CD4-positive, alpha-beta T cell treated with Interferon gamma for 1 hour (primary cell): ENCODE results near the gene IFNK.

Experiments
- DNase-seq: peaks from one replicate; pipeline ENCODE4 v3.0.0-alpha.2; 2020

Gene IFNK

GRCh38 chr9:27539479-27540441, 15.7 kb downstream of the IFNK start:
- no peak for DNase-seq

- no peak for DNase-seq
Measured at GRCh38 chr9:27540502-27540901, 16.4 kb downstream of the IFNK start.

GRCh38 chr9:27541740-27542139, 17.6 kb downstream of the IFNK start:
- DNase-seq = no peak

- DNase-seq = no peak
Measured at GRCh38 chr9:27542508-27542907, 18.4 kb downstream of the IFNK start.

GRCh38 chr9:27545471-27545870, 21.4 kb downstream of the IFNK start:
- DNase-seq = no peak

- DNase-seq = no peak
Measured at GRCh38 chr9:27548055-27548741, 24.1 kb downstream of the IFNK start.

GRCh38 chr9:27549196-27549755, 25.2 kb downstream of the IFNK start:
- no peak for DNase-seq

GRCh38 chr9:27554712-27555111, 30.6 kb downstream of the IFNK start:
- no peak for DNase-seq

GRCh38 chr9:27556470-27556869, 32.4 kb downstream of the IFNK start:
- no peak for DNase-seq

GRCh38 chr9:27558307-27558706, 34.2 kb downstream of the IFNK start:
- DNase-seq = no peak

- no peak for DNase-seq
Measured at GRCh38 chr9:27560457-27560856, 36.4 kb downstream of the IFNK start.

- no peak for DNase-seq
Measured at GRCh38 chr9:27561685-27562084, 37.6 kb downstream of the IFNK start.

- DNase-seq = no peak
Measured at GRCh38 chr9:27563738-27564430, 39.8 kb downstream of the IFNK start.

GRCh38 chr9:27564670-27565069, 40.6 kb downstream of the IFNK start:
- DNase-seq = no peak

GRCh38 chr9:27565696-27566095, 41.6 kb downstream of the IFNK start:
- DNase-seq = no peak

GRCh38 chr9:27566118-27566517, 42.0 kb downstream of the IFNK start:
- DNase-seq = no peak

GRCh38 chr9:27569406-27569805, 45.3 kb downstream of the IFNK start:
- no peak for DNase-seq

GRCh38 chr9:27571011-27571410, 46.9 kb downstream of the IFNK start:
- no peak for DNase-seq

GRCh38 chr9:27572061-27572460, 48.0 kb downstream of the IFNK start:
- DNase-seq = no peak

- peak; percentile 83 for DNase-seq
Measured at GRCh38 chr9:27572566-27572917, 48.5 kb downstream of the IFNK start.

GRCh38 chr9:27572918-27573633, 49.0 kb downstream of the IFNK start, which contains the start of gene C9orf72:
Gene C9orf72, minus strand, starts transcription at chr9:27573481. Its CDS starts 6,361 bp downstream, at chr9:27567120.
- peak; percentile 88 for DNase-seq
